Coronary artery (tissue), 2 donors: ENCODE results near the gene IL1R2.

ENCODE experiments used
- DNase-seq: peaks from one replicate; pipeline ENCODE4 v3.0.0-alpha.2; 2017; ENCODE audit warnings: low spot score
- H3K27ac ChIP-seq, 2 donors: fragments of 200-600 bp; sonication (generic); one replicate each; pipeline ENCODE4 v1.5.1; 2016 to 2019
- H3K4me3 ChIP-seq: fragments of 200-600 bp; sonication (generic); 2 replicates; pipeline ENCODE4 v1.5.1; 2016; ENCODE audit warnings: mild to moderate bottlenecking, moderate library complexity
- TF ChIP-seq, protein P1 (sequence below): fragments of 200-600 bp; sonication (generic); IDR thresholded peaks from one replicate; pipeline ENCODE4 v1.5.1; 2019; ENCODE audit warnings: antibody characterized with exemption

The IL1R2 gene

DNA sequence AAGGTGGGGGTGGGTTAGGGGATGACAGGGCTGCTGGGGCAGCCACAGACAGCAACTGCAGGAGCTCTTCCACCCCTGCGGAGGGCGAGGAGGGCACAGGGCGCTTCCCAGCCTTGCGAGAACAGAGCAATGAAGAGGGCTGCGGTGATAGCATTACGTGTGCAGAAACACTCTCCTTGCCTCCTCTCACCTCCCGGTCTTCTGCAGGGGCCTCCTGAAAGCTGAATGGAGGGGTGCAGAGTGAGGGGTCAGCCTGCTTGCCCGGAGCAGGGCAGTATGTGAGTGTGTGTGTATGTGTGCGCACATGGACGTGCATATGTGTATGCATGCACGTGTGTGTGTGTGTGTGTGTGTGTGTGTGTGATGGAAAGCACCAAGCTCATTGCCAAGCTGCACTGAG lies 29.5 kb upstream of the IL1R2 start:
- peak overlapping the region; percentile 75 to 88 for H3K27ac ChIP-seq
- DNase-seq = no peak
- peak overlapping the region; percentile 32 for H3K4me3 ChIP-seq
- TF ChIP-seq, protein P1, sequence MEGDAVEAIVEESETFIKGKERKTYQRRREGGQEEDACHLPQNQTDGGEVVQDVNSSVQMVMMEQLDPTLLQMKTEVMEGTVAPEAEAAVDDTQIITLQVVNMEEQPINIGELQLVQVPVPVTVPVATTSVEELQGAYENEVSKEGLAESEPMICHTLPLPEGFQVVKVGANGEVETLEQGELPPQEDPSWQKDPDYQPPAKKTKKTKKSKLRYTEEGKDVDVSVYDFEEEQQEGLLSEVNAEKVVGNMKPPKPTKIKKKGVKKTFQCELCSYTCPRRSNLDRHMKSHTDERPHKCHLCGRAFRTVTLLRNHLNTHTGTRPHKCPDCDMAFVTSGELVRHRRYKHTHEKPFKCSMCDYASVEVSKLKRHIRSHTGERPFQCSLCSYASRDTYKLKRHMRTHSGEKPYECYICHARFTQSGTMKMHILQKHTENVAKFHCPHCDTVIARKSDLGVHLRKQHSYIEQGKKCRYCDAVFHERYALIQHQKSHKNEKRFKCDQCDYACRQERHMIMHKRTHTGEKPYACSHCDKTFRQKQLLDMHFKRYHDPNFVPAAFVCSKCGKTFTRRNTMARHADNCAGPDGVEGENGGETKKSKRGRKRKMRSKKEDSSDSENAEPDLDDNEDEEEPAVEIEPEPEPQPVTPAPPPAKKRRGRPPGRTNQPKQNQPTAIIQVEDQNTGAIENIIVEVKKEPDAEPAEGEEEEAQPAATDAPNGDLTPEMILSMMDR = no peak

DNA sequence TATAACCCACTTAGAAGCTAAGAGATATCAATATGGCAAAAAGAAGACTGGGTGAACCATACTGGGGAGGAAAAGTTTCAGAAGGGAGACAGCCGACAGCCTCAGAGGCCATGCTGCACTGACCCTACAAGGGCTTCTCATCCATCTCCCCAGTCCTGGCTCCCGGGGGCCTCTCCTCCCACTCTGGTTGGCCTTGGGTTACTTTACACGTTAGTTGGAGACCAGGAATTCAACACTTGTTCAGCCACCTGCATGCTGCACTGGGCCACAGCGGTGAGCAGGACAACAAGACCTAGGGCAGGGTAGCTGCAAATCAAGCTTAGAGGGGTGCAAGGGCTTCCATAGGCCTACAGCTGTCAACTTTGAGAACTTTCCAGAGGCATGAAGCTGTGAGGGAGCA lies 28.6 kb upstream of the IL1R2 start:
- TF ChIP-seq, protein P1 = no peak
- peak overlapping the region in 1 of 2 donors; percentile 88 for H3K27ac ChIP-seq
- DNase-seq = no peak
- H3K4me3 ChIP-seq = no peak overlapping the region

GRCh38 chr2:101967826-101968513 lies 23.8 kb upstream of the IL1R2 start:
- TF ChIP-seq, protein P1 = no peak
- Histone ChIP-seq H3K27ac (no peak overlapping the region), H3K4me3 (no peak overlapping the region)
- no peak for DNase-seq

DNA sequence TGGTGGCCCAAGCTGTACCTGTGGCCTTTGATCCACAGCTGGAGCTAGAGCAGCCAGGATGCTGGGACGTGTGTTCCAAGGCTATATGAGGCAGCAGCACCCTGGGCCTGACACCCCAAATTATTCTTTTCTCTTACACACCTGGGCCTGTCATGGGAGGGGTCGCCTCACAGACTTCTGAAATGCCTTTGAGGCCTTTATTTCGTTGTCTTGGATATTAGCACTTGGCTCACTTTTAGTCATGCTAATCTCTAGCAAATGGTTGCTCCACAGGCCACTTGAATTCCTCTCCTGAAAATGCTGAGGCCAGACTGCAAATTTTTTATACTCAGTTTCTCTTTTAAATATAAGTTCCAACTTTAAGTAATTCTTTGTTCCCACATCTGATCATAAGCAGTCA lies 22.0 kb upstream of the IL1R2 start:
- Histone ChIP-seq H3K27ac (no peak overlapping the region), H3K4me3 (no peak overlapping the region)
- TF ChIP-seq, protein P1 = no peak
- DNase-seq = no peak

- DNase-seq = no peak
- H3K27ac ChIP-seq = no peak overlapping the region
Observed at GRCh38 chr2:101970901-101971300, 20.9 kb upstream of the IL1R2 start.

DNA sequence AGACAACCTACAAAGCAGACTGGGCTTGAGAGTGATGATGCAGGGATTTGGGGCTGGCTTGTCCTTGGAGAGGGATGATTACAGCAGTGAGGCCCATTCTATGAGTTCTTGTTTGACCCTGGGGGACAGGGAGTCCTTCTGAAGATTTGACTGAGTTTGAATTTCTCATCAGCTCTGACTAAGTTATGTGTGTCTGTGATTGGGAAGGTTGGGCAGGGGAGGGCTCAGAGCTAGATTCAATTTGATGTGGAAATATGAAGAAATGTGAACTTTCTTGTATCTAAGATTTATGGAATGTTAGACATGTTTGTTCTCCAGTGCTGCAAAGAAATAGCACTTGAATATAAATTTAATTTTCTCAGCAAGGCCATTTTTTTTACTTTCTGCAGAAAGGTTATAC lies 19.9 kb upstream of the IL1R2 start:
- TF ChIP-seq, protein P1 = no peak
- DNase-seq = no peak
- Histone ChIP-seq H3K27ac (no peak overlapping the region), H3K4me3 (no peak overlapping the region)

More at GRCh38 chr2:101970901-101971300, 20.9 kb upstream of the IL1R2 start:
- TF ChIP-seq, protein P1 = no peak
- H3K4me3 ChIP-seq = no peak overlapping the region
